A673 (cell line): ENCODE measurements around the gene RPL36.

Experiments used
- CTCF ChIP-seq: fragments of 300-800, 200-600 bp; sonication (generic); conservative IDR thresholded peaks from 2 replicates; pipeline ENCODE4 v1.5.1; 2017; ENCODE audit warnings: low read depth, mild to moderate bottlenecking, antibody characterized with exemption, low read length, moderate library complexity, mixed read lengths
- EZH2 ChIP-seq: fragments of 200-600 bp; sonication (generic); IDR thresholded peaks from 2 replicates; pipeline ENCODE4 v1.6.1; 2017; ENCODE audit warnings: borderline replicate concordance, low read depth, mild to moderate bottlenecking, mixed read lengths, antibody characterized with exemption, low read length; ENCODE audit not compliant: poor library complexity, severe bottlenecking

DNA sequence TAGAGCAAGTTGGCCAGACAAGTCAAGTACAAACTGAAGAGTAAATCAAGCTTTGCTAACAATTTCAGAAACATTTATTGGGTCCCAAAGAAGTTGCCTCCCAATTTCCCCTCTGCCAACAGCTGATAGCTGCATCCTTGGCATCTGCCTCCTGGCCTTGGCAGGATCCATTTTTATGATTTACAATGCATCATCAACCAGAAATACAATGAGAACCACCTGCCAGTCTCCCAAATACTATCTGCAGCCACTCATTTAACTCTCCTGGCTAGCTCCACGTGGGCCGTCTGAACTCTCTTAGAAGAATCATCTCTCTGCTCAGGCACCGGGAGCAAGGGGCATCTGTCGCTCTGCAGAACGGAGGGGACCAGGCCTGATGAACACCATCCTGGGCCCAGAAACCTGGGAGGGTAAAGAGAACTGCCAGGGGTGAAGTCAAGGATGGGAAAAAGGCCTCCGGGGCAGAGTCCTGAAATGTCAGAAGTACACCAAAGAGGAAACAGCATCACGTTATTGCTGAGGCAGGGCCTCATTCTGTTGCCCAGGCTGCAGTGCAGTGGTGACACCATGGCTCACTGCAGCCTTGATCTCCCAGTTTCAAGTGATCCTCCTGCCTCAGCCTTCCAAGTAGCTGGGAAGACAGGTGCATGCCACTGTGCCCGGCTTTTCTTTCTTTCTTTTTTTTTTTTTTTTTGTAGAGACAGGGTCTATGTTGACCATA lies 27.3 kb downstream of the RPL36 start:
- TF ChIP-seq CTCF = no peak
- TF ChIP-seq EZH2 = no peak
